T-helper 2 cell treated with Interferon-gamma antibody and Interleukin-4, amounts not matched to agents 5 μg/mL and 100 μg/mL, for 36 hours (primary cell): ENCODE measurements around the gene DHX15.

ENCODE experiments used
- DNase-seq: peaks from one replicate; pipeline ENCODE4 v3.0.0; 2021; ENCODE audit warnings: low spot score
- H3K27ac Mint-ChIP-seq: one replicate; pipeline ENCODE4 v1.8.0; 2021; ENCODE audit warnings: mild to moderate bottlenecking, mixed read lengths
- H3K27me3 Mint-ChIP-seq: one replicate; pipeline ENCODE4 v1.8.0; 2021; ENCODE audit warnings: low read depth, mixed read lengths
- H3K36me3 Mint-ChIP-seq: one replicate; pipeline ENCODE4 v1.8.0; 2021; ENCODE audit warnings: low read depth, mixed read lengths
- H3K4me1 Mint-ChIP-seq: one replicate; pipeline ENCODE4 v1.8.0; 2021; ENCODE audit warnings: low read depth, mixed read lengths
- H3K4me3 Mint-ChIP-seq: one replicate; pipeline ENCODE4 v1.8.0; 2022; ENCODE audit warnings: mild to moderate bottlenecking, moderate library complexity, mixed read lengths
- H3K9me3 Mint-ChIP-seq: one replicate; pipeline ENCODE4 v1.8.0; 2021; ENCODE audit warnings: mixed read lengths

DHX15 gene

DNA sequence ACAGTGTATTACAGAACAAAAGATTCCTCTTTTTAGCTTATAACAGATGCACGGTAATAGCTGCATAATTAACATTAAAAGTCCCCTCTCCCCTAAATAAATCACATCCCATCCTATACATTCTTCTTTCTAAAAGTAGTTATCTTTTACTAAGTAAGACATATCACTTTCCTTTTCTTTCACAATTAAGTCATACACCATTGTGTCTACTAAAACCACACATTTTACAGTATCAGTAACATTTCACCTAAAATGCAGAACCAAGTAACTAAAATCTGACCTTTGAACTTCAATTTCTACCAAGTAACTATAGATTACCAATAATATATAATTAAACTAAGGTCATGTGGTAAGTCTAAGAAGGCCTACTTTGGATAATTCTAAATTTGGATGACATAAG lies 14.2 kb downstream of the DHX15 start:
- no peak for DNase-seq
- H3K4me1 Mint-ChIP-seq = peaks cover 47% of the 10 kb centered on the region
- H3K27me3 Mint-ChIP-seq = no peaks in the 10 kb centered on the region
- no peaks in the 10 kb centered on the region for H3K9me3 Mint-ChIP-seq
- no peak overlapping the region for H3K27ac Mint-ChIP-seq
- H3K4me3 Mint-ChIP-seq = no peak overlapping the region
- H3K36me3 Mint-ChIP-seq = peaks cover 72% of the 10 kb centered on the region

DNA sequence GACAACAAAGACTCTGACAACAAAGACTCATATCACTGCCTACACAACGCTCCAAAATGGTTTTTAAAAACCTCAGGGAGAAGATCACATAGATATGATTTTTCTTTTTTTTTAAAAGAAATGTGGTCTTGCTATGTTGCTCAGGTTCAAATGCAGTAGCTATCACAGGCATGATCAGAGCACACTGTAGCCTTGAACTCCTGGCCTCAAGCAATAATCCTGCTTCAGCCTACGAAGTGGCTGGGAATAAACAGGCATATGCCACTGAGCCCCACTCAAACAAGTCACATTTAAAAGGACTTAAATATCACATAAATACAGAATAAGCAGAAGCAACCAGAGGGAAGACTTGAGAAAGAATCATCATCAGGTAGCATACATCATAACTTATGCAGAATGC lies 14.7 kb downstream of the DHX15 start:
- Mint-ChIP-seq H3K27ac (no peak overlapping the region), H3K4me1 (peaks cover 50% of the 10 kb centered on the region), H3K36me3 (peaks cover 73% of the 10 kb centered on the region), H3K27me3 (no peaks in the 10 kb centered on the region), H3K9me3 (no peaks in the 10 kb centered on the region), H3K4me3 (no peak overlapping the region)
- DNase-seq = no peak

DNA sequence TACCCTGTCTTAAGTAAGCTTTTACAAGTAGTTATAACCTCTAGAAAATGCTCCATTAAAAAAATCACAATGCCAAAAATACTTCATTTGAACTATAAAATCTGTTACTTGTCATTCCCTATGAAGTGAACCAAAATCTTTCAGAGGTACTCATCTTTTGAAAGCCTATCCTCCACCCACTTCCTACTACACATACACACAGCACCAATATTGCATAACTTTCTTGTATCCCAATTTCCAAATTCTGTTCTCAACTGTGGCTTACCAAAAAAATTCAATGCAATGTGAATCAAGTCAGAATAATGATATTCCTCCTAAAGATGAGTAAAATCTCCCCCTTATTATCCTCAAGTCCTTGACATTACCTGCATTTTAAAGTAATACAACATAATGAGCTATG lies 15.9 kb downstream of the DHX15 start:
- no peak for DNase-seq
- Mint-ChIP-seq H3K9me3 (no peaks in the 10 kb centered on the region), H3K27ac (no peak overlapping the region), H3K27me3 (no peaks in the 10 kb centered on the region), H3K4me1 (peaks cover 47% of the 10 kb centered on the region), H3K36me3 (peaks cover 74% of the 10 kb centered on the region), H3K4me3 (no peak overlapping the region)

DNA sequence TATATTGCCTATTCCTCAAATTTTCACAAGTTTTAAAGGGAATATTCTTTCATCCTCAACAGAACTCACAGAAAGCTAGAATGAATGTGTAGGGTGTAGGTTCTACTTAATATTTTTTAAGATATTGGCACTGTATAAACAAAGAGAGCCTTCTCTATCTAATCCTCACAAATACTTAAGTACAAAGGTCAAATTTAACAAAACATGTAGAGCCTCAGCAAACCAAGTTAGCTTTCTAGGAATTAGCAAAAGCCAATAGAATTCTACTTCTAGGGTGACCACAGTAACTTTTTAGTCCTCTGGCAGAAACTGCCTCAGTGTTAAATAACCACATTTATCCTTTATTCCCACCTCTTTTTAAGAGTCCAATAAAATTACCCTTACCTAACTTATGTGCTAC lies 19.3 kb downstream of the DHX15 start:
- H3K36me3 Mint-ChIP-seq = peaks cover 71% of the 10 kb centered on the region
- no peak for DNase-seq
- peaks cover 35% of the 10 kb centered on the region for H3K4me1 Mint-ChIP-seq
- H3K27ac Mint-ChIP-seq = no peak overlapping the region
- no peaks in the 10 kb centered on the region for H3K27me3 Mint-ChIP-seq
- H3K9me3 Mint-ChIP-seq = peaks cover 4% of the 10 kb centered on the region
- H3K4me3 Mint-ChIP-seq = no peak overlapping the region

DNA sequence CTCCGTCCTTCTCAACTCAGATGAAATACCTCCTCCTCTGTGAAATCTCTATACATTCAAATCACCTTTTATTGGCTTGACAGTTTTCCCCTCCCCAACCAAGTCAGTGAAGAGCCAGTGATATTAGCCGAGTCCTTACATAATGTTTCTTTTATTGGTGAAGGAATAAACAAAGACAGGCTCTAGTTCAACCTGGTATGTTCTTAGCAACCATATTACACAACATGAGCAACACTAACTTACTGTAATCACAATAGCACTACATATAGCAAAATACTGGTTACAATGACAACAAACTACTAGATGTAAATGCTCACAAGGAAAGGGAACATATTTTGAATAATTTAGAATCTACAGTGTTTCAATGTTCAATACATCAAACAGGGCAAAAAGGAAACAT lies 19.9 kb downstream of the DHX15 start:
- H3K27ac Mint-ChIP-seq = peak overlapping the region; percentile 37

DNA sequence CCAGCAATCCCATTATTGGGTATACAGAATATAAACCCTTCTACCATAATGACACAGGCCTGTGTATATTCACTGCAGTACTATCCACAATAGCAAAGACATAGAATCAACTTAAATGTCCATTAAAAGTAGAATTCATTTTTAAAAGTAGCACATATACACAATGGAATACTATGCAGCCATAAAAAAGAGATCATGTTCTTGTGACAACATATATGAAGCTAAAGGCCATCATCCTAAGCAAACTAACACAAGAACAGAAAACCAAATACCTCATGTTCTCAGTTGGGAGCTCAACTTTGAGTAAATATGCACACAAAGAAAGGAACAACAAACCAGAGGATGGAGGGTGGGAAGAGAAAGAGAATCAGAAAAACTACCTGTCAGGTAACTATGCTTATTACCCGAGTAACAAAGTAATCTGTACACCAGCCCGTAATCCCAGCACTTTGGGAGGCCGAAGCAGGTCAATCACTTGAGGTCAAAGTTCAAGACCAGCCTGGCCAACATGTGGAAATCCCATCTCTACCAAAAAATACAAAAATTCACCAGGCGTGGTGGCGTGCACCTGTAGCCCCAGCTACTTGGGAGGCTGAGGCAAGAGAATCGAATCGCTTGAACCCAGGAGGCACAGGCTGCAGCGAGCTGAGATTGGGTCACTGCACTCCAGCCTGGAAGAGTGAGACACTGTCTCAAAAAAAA lies 22.8 kb downstream of the DHX15 start:
- H3K4me3 Mint-ChIP-seq = no peak overlapping the region
- peaks cover 68% of the 10 kb centered on the region for H3K36me3 Mint-ChIP-seq
- DNase-seq = no peak
- H3K27ac Mint-ChIP-seq = no peak overlapping the region
- H3K4me1 Mint-ChIP-seq = peaks cover 42% of the 10 kb centered on the region
- H3K9me3 Mint-ChIP-seq = peaks cover 4% of the 10 kb centered on the region
- H3K27me3 Mint-ChIP-seq = no peaks in the 10 kb centered on the region

More for the DNA sequence above, 19.9 kb downstream of the DHX15 start:
- peaks cover 29% of the 10 kb centered on the region for H3K4me1 Mint-ChIP-seq
- DNase-seq = no peak
- no peak overlapping the region for H3K4me3 Mint-ChIP-seq
- no peaks in the 10 kb centered on the region for H3K27me3 Mint-ChIP-seq
- peaks cover 69% of the 10 kb centered on the region for H3K36me3 Mint-ChIP-seq
- H3K9me3 Mint-ChIP-seq = peaks cover 4% of the 10 kb centered on the region

DNA sequence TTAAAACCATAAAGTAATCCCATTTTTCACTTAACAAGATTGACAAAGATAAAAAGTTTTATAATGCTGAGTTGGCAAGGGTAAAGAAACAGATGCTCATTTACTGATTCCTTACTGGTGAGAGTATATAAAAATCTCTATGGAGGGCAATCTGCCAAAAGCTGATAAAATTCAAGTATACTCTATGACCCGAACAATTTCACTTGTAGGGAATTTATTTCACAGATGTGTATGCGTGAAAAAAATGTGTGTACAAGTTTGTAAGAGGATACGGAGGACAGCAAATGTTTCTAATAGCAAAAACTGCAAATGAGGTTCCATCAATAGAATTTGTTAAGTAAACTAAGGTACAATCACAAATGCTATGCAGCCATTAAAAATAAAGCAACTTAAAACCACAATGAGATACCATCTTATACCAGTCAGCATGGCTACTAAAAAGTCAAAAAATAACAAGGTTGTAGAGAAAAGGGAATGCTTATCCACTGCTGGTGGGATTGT lies 23.4 kb downstream of the DHX15 start:
- H3K36me3 Mint-ChIP-seq = peaks cover 73% of the 10 kb centered on the region
- no peak for DNase-seq
- no peak overlapping the region for H3K4me3 Mint-ChIP-seq
- H3K27me3 Mint-ChIP-seq = no peaks in the 10 kb centered on the region
- peaks cover 45% of the 10 kb centered on the region for H3K4me1 Mint-ChIP-seq
- peaks cover 4% of the 10 kb centered on the region for H3K9me3 Mint-ChIP-seq
- H3K27ac Mint-ChIP-seq = no peak overlapping the region

DNA sequence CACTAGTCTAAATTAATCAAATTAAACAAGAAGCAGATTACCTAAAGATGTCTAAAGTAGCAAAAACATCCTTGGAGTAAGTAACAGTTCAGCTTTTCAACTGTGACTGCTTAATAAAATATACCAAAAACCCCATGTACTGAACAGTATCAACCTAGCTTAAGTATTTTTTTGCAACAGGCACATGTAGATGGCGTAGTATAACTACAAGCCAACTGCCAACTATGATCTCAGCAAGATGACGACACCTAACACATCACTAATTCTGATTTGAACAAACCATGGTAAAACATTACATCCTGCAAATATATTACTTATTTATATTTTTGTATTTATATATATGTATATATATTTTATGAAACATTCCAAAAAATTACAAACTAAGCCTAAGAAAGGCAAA lies 24.5 kb downstream of the DHX15 start:
- peaks cover 43% of the 10 kb centered on the region for H3K4me1 Mint-ChIP-seq

DNA sequence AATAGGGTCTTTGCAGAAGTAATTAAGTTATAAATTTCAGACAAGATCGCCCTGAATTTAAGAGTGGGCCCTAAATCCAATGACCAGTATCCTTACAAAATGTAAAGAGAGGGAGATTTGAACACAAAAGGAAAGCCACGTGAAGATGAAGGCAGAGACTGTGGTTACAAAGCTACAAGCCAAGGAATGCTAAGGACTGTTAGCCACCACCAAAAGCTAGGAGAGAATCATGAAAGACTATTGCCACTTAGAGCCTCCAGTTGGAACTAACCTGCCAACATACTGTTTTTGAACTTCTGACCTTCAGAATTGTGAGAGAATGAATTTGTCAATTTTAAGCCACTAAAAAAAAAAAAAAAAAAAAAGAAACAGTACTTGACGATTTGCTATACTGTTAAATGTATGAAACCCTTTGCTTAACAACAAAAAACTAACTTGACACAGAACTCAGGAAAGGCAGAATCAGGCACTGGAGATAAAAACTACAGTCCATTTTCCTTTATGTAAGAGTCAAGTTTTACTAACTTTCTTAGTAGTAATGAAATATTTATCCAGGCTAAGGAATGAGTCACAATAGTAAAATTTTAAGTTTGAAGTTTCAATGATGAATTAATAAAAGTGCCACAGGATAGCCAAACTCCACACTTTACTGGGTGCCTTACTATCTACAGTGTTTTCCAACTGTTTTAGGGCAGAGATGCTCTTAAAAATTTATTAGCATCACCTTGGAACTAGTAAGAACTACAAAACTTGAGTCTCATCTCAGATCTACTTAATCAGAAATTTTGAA lies 25.1 kb downstream of the DHX15 start:
- no peak overlapping the region for H3K4me3 Mint-ChIP-seq
- no peak overlapping the region for H3K27ac Mint-ChIP-seq
- peaks cover 70% of the 10 kb centered on the region for H3K36me3 Mint-ChIP-seq
- H3K27me3 Mint-ChIP-seq = no peaks in the 10 kb centered on the region
- peaks cover 39% of the 10 kb centered on the region for H3K4me1 Mint-ChIP-seq
- H3K9me3 Mint-ChIP-seq = peaks cover 4% of the 10 kb centered on the region
- no peak for DNase-seq

More for the DNA sequence above, 24.5 kb downstream of the DHX15 start:
- H3K27ac Mint-ChIP-seq = no peak overlapping the region
- H3K27me3 Mint-ChIP-seq = no peaks in the 10 kb centered on the region
- no peak overlapping the region for H3K4me3 Mint-ChIP-seq
- H3K9me3 Mint-ChIP-seq = peaks cover 4% of the 10 kb centered on the region
- DNase-seq = no peak
- H3K36me3 Mint-ChIP-seq = peaks cover 71% of the 10 kb centered on the region

DNA sequence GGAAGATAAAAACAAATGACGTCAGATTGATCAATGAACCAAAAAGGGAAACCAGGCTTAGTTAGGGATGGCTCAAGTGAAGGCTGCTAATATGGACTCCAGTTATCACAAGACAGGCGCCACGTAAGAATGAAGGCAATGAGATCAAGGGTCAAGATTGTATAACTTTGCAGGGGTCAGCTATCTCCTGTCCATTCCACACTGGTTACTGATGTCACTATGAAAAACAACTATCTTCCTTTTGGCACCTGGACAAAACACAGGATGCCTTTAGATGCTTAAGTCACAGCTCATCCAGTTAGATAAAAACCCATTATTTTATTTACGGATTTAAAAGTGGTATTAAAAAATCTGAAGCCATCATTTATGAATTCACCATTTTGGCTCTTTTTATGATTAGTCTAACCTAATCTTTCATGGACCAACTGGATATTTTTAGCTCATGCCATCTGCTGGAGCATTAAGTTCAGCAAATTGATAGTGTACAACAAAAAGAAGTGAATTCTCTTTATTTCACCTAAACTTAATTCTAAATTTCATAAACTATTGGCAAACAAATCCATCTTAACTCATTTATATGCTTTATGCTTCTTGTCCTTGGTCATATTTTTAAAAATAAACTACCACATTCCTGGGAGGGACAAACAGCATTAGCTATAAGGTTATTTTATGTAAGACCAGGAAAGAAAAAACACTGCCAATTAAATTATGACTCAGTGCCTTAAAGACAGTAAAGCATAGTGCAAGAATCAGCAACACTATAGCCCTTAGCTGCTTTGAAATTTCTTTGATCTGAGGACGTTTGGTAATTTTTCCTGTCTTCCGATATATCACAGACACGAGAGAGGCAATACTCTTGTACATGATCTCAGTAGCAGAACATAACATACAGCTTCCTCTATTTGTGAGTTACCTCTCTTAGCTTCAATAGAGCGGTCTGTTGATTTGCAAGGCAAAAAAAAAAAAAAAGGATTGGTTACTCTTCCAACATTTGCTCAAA lies 27.0 kb downstream of the DHX15 start:
- H3K4me3 Mint-ChIP-seq = peak overlapping the region; percentile 2
- peaks cover 41% of the 10 kb centered on the region for H3K4me1 Mint-ChIP-seq
- H3K27ac Mint-ChIP-seq = no peak overlapping the region
- DNase-seq = no peak
- peaks cover 4% of the 10 kb centered on the region for H3K9me3 Mint-ChIP-seq
- no peaks in the 10 kb centered on the region for H3K27me3 Mint-ChIP-seq
- peaks cover 65% of the 10 kb centered on the region for H3K36me3 Mint-ChIP-seq

DNA sequence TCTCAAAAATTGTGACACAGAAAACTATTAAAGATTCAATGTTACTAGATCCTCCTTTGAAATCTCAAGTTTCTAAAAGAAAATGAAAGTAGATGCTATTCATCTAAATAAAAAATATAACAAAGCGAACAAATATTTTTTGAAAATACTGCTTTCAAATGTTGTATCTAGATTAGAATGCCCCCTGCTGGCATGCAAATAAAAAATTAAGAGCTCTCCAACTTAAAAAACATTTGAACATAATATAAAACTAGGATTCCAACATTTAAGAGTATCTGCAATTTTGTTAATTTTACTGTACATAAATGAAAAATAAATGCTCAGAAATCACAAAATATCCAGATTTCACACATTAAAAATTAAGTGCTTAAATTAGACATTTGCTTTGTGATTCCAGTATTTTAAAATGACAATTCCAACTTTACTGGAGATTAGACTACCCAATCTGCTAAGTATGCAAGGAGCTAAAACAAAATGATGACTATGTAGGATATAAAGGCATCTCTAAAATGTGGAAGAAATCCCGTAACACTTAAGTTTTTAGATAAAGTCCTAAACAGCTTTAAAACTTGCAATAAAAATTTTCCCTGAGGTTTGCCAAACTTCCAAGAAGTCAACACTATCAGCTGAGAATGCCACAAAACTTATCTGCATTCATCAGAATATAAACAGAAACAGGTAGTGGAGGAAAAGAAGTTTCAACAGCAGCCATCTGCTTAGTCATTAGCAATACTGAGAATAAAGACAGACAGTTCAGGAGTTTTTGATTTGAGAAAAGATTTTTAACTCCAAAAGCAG lies 32.7 kb downstream of the DHX15 start:
- peaks cover 43% of the 10 kb centered on the region for H3K4me1 Mint-ChIP-seq
- peaks cover 54% of the 10 kb centered on the region for H3K36me3 Mint-ChIP-seq
- DNase-seq = no peak
- peak overlapping the region; percentile 36 for H3K27ac Mint-ChIP-seq
- H3K27me3 Mint-ChIP-seq = no peaks in the 10 kb centered on the region
- H3K9me3 Mint-ChIP-seq = no peaks in the 10 kb centered on the region
- no peak overlapping the region for H3K4me3 Mint-ChIP-seq

DNA sequence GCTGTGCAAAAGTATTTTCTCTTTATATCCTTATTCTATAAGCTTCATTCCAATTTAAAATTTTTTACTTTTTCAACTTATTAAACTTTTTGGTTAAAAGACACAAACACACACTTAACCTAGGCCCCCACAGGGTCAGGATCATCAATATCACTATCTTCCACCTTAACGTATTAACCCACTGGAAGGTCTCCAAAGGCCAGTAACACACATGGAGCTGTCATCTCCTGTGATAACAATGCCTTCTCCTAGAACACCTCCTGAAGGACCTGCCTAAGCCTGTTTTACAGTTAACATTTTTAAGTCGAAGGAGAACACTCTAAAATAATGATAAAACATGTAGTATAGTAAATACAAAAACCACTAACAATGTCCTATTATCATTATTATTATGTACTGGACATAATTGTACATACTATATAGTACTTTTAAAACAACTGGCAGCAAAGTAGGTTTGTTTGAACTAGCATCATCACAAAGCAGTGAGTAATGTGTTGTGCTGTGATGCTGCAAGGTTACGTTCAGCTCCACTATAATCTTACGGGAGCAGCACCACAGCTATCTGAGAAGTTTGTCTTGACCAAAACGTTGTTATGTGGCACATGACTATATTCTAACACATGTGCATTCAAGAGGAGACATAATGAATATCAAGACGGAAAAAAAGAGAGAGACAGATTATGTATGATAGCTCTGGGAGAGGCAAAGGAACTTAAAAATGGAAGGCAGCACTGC lies 33.7 kb downstream of the DHX15 start:
- no peak overlapping the region for H3K27ac Mint-ChIP-seq
- DNase-seq = no peak
- H3K4me1 Mint-ChIP-seq = peaks cover 39% of the 10 kb centered on the region
- no peaks in the 10 kb centered on the region for H3K27me3 Mint-ChIP-seq
- no peaks in the 10 kb centered on the region for H3K9me3 Mint-ChIP-seq
- H3K4me3 Mint-ChIP-seq = no peak overlapping the region
- peaks cover 49% of the 10 kb centered on the region for H3K36me3 Mint-ChIP-seq
